Mesendoderm (in vitro differentiated cells): Measurements from ENCODE around the gene ARID5B.

ENCODE experiments used
- DNase-seq: peaks from one replicate; pipeline ENCODE4 v3.0.0; 2013
- H2AK5ac ChIP-seq: 2 replicates; pipeline ENCODE4 v1.6.1; 2013; ENCODE audit warnings: low read length, inconsistent platforms
- H2BK120ac ChIP-seq: 2 replicates; pipeline ENCODE4 v1.6.1; 2013; ENCODE audit warnings: low read depth, mild to moderate bottlenecking, low read length, moderate library complexity, mixed read lengths
- H2BK15ac ChIP-seq: replicated peaks from 2 replicates; pipeline ENCODE4 v1.6.1; 2013; ENCODE audit warnings: low read depth, mild to moderate bottlenecking, moderate library complexity
- H2BK5ac ChIP-seq: 2 replicates; pipeline ENCODE4 v1.6.1; 2013; ENCODE audit warnings: low read length, inconsistent platforms
- H3K18ac ChIP-seq: 2 replicates; pipeline ENCODE4 v1.6.1; 2013; ENCODE audit warnings: mild to moderate bottlenecking, low read length, mixed read lengths
- H3K23ac ChIP-seq: one replicate; pipeline ENCODE4 v1.6.1; 2013; ENCODE audit warnings: low read length
- H3K27ac ChIP-seq: 2 replicates; pipeline ENCODE4 v1.5.1; 2013; ENCODE audit warnings: low read depth, mild to moderate bottlenecking, inconsistent platforms, low read length, moderate library complexity
- H3K27me3 ChIP-seq: 2 replicates; pipeline ENCODE4 v1.6.1; 2013; ENCODE audit warnings: low read length, control low read depth, mild to moderate bottlenecking, inconsistent platforms; ENCODE audit not compliant: insufficient read depth, poor library complexity
- H3K36me3 ChIP-seq: 2 replicates; pipeline ENCODE4 v1.6.1; 2013; ENCODE audit warnings: low read length, inconsistent platforms; ENCODE audit not compliant: control insufficient read depth, insufficient read depth
- H3K4ac ChIP-seq: one replicate; pipeline ENCODE4 v1.6.1; 2013; ENCODE audit warnings: low read depth, mild to moderate bottlenecking, low read length, moderate library complexity
- H3K4me1 ChIP-seq: 2 replicates; pipeline ENCODE4 v1.6.1; 2013; ENCODE audit warnings: low read depth, low read length, inconsistent platforms; ENCODE audit not compliant: control insufficient read depth
- H3K4me2 ChIP-seq: 2 replicates; pipeline ENCODE4 v1.6.1; 2013; ENCODE audit warnings: low read length
- H3K4me3 ChIP-seq: 2 replicates; pipeline ENCODE4 v1.5.1; 2013; ENCODE audit warnings: mild to moderate bottlenecking, low read length
- H3K56ac ChIP-seq: one replicate; pipeline ENCODE4 v1.6.1; 2013; ENCODE audit warnings: low read length
- H3K79me1 ChIP-seq: 2 replicates; pipeline ENCODE4 v1.6.1; 2013; ENCODE audit warnings: low read length, inconsistent platforms
- H3K79me2 ChIP-seq: 2 replicates; pipeline ENCODE4 v1.6.1; 2013; ENCODE audit warnings: mild to moderate bottlenecking, low read length; ENCODE audit not compliant: control insufficient read depth, insufficient read depth
- H3K9ac ChIP-seq: 2 replicates; pipeline ENCODE4 v1.6.1; 2013; ENCODE audit warnings: low read length, inconsistent platforms
- H4K5ac ChIP-seq: one replicate; pipeline ENCODE4 v1.6.1; 2013; ENCODE audit warnings: low read length
- H4K8ac ChIP-seq: one replicate; pipeline ENCODE4 v1.6.1; 2013; ENCODE audit warnings: low read depth, mild to moderate bottlenecking, control low read depth, low read length, moderate library complexity
- WGBS: extraction: QIAGEN DNeasy Blood & Tissue Kit; methylation state at CpG from one replicate; pipeline ENCODE4 v1.1.7; 2013; ENCODE audit warnings: low lambda C conversion rate, missing lambda C conversion rate; ENCODE audit not compliant: insufficient coverage; ENCODE audit errors: extremely low coverage; 5-methylcytosine and 5-hydroxymethylcytosine counted together

Gene ARID5B

DNA sequence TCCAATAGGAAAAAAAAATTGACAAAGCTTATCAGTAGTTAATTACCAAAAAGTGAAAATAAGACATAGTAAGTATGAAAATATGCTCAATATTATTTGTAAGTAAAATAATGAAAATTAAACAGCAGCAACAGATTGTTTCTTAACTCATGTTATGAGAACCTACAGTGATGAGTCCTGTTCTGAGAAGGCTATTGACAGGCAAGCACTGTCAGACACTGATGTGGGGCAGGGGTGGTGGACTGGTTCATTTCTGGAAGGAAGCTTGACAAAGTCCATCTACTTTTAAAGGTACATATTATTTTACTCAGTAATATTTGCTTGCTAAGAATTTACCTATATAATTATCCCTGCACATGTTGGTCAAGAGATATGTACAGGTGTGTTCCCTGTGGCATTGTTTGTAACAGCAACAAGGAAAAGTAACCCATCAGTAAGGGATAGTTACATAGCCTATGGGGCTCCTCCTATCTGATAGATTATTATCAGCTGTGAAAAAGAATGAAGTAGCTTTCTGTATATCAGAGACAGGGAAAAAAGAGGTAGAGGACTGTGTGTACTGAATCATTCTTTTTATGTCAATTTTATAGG lies 205.5 kb downstream of the ARID5B start:
- Histone ChIP-seq H4K8ac (no peak overlapping the region), H2AK5ac (no peak overlapping the region), H3K4ac (no peak overlapping the region), H3K4me3 (no peak overlapping the region), H4K5ac (no peak overlapping the region), H3K27me3 (no peaks in the 10 kb centered on the region), H3K9ac (no peak overlapping the region), H3K79me1 (no peaks in the 10 kb centered on the region), H3K4me2 (no peak overlapping the region), H3K56ac (no peak overlapping the region), H2BK15ac (no peak overlapping the region), H3K79me2 (no peaks in the 10 kb centered on the region), H3K36me3 (no peaks in the 10 kb centered on the region), H3K23ac (no peak overlapping the region), H3K4me1 (no peaks in the 10 kb centered on the region), H2BK5ac (no peak overlapping the region), H3K27ac (no peak overlapping the region), H3K18ac (no peak overlapping the region), H2BK120ac (no peak overlapping the region)
- DNase-seq, result no peak

DNA sequence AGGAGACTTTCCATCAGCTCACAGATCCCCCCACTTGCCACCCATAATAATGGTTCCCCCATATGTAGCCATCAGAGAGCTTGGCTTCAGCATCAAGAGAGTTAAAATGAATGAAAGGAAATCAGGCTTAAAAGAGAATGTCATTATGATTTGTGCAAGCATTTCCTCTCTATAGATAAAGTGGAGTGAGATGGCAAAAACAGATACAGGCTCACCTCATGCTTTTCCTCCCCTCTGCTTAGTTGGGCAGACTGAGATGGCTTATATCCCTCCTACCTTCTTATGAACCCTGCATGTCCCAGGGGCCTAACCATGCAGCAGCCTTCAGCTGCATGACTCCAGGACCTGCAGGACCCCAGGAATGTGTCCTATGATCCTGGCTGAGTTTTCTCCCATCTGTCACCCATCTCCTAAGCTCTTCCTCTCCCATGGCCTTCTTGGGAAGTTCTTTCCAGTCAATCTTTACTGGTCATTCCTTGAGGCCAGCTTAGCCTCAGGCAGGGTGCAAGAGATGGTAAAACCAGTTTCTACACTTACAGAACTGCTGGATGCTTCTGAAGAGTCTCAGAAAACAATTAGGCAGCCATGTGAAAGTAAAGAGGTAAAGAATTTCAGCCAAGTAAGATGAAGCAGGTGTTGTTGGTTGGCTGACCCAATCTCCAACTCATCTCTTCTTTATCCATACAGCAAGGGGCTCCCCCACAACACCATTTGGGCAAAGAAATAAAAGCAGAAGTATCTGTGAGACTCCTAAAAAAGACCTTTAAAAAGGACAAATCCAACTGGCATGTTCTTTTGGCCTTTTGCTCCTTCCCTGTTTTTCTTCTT lies 207.5 kb downstream of the ARID5B start:
- Histone ChIP-seq H3K4me2 (no peak overlapping the region), H2BK15ac (no peak overlapping the region), H2BK5ac (no peak overlapping the region), H3K36me3 (no peaks in the 10 kb centered on the region), H3K79me1 (no peaks in the 10 kb centered on the region), H3K27me3 (no peaks in the 10 kb centered on the region), H2BK120ac (no peak overlapping the region), H3K4ac (no peak overlapping the region), H3K56ac (no peak overlapping the region), H3K4me1 (no peaks in the 10 kb centered on the region), H4K8ac (no peak overlapping the region), H3K9ac (no peak overlapping the region), H3K18ac (no peak overlapping the region), H3K4me3 (no peak overlapping the region), H3K27ac (no peak overlapping the region), H2AK5ac (no peak overlapping the region), H3K23ac (no peak overlapping the region), H3K79me2 (no peaks in the 10 kb centered on the region), H4K5ac (no peak overlapping the region)
- no peak for DNase-seq

DNA sequence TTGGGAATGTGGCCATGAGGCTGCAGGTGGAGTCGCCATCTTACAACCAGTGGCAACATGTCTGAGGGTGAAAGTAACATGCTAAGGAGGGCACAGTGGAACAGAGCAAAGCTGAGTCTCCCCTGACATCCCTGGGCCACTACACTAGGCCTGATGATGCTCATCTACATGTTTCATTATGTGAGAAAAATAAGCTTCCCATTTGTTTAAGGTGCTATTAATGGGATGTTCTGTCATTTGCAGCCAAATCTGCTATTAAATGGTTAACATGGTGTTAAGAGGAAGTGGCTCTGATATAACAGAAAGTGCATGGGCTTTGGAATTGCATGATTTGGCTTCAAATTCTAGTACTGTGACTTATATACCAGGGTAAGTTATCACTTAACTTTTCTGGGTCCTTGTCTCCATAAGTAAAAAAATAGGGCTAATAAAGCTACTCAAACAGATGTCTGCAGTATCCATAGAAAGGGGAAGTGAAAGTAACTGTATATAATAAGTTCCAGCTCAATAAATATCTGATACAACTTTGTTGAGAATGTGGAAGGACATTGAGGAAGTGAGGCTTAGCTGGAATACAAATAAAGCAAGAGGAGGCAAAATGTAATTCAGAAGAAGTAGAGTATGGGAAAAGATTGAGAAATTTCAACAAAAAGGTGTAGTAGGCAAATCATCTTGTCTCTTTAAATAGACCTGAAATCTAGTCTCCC lies 208.2 kb downstream of the ARID5B start:
- no peaks in the 10 kb centered on the region for H3K79me1 ChIP-seq
- H3K4ac ChIP-seq, result no peak overlapping the region
- H3K79me2 ChIP-seq, result no peaks in the 10 kb centered on the region
- no peak overlapping the region for H3K4me2 ChIP-seq
- no peak overlapping the region for H2BK15ac ChIP-seq
- no peak overlapping the region for H2BK120ac ChIP-seq
- no peaks in the 10 kb centered on the region for H3K4me1 ChIP-seq
- no peak overlapping the region for H4K8ac ChIP-seq
- no peak overlapping the region for H2BK5ac ChIP-seq
- H3K56ac ChIP-seq, result no peak overlapping the region
- DNase-seq, result no peak
- H4K5ac ChIP-seq, result no peak overlapping the region
- no peak overlapping the region for H3K27ac ChIP-seq
- no peaks in the 10 kb centered on the region for H3K27me3 ChIP-seq
- H3K36me3 ChIP-seq, result no peaks in the 10 kb centered on the region
- no peak overlapping the region for H3K9ac ChIP-seq
- no peak overlapping the region for H3K23ac ChIP-seq
- no peak overlapping the region for H2AK5ac ChIP-seq
- no CpG with 5 or more reads among the region's 1 CpG for WGBS
- H3K4me3 ChIP-seq, result no peak overlapping the region
- no peak overlapping the region for H3K18ac ChIP-seq

DNA sequence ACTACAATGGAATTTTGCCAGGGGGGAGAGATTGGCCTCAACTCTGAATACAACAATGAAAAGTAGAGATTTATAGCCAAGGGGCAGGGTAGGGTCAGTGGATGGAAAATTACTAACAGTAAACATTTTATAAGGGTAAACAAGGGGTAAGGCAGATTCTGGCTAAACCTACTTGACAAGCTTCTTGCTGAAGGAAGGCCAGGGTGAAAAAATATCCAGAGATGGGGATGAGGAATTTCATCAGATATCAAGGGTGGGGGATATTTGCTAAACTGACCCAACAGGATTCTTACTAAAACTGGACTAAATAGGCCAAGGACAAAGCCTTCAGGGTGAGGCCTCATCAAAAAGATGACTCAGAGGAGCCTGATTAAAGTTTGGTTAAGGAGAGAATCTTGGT lies 210.8 kb downstream of the ARID5B start:
- H3K36me3 ChIP-seq, result no peaks in the 10 kb centered on the region
- H4K5ac ChIP-seq, result no peak overlapping the region
- no peak for DNase-seq
- no peaks in the 10 kb centered on the region for H3K27me3 ChIP-seq
- no peak overlapping the region for H4K8ac ChIP-seq
- no peak overlapping the region for H2BK15ac ChIP-seq
- H3K79me1 ChIP-seq, result no peaks in the 10 kb centered on the region
- H3K18ac ChIP-seq, result no peak overlapping the region
- H3K4ac ChIP-seq, result no peak overlapping the region
- no peak overlapping the region for H2BK5ac ChIP-seq
- H3K79me2 ChIP-seq, result no peaks in the 10 kb centered on the region
- H3K4me1 ChIP-seq, result no peaks in the 10 kb centered on the region
- H3K4me3 ChIP-seq, result no peak overlapping the region
- H3K56ac ChIP-seq, result no peak overlapping the region
- H3K4me2 ChIP-seq, result no peak overlapping the region
- no peak overlapping the region for H2BK120ac ChIP-seq
- no peak overlapping the region for H3K27ac ChIP-seq
- no peak overlapping the region for H3K23ac ChIP-seq
- H3K9ac ChIP-seq, result no peak overlapping the region
- no peak overlapping the region for H2AK5ac ChIP-seq

DNA sequence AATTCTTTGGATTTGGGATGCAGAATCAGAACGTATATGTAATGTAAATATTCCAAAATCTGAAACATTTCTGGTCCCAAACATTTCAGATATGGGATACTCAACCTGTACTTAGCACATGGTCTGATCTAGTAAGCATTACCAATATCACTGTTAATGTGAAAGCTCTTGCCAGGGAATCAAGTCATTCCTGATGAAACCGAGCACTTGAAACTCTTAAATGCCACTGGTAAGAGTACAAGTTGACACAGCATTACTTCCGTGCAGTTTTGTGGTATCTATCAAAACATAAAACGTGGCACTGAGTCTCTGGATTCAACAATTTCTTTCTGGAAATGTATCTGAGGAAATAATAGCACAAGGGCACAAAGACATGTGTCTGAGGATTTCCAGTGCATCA lies 211.5 kb downstream of the ARID5B start:
- Histone ChIP-seq H3K23ac (no peak overlapping the region), H3K9ac (no peak overlapping the region), H3K79me2 (no peaks in the 10 kb centered on the region), H2BK15ac (no peak overlapping the region), H3K36me3 (no peaks in the 10 kb centered on the region), H3K4me1 (no peaks in the 10 kb centered on the region), H3K18ac (no peak overlapping the region), H4K8ac (no peak overlapping the region), H3K4me2 (no peak overlapping the region), H2BK5ac (no peak overlapping the region), H3K27ac (no peak overlapping the region), H3K4ac (no peak overlapping the region), H3K4me3 (no peak overlapping the region), H2AK5ac (no peak overlapping the region), H3K79me1 (no peaks in the 10 kb centered on the region), H3K27me3 (no peaks in the 10 kb centered on the region), H4K5ac (no peak overlapping the region), H3K56ac (no peak overlapping the region), H2BK120ac (no peak overlapping the region)
- DNase-seq, result no peak
- no CpG with 5 or more reads among the region's 4 CpGs for WGBS
